NOMO-1 treated with DMSO at 0.1 percent for 48 hours (cell line): ENCODE data around the gene GNAT3.

Experiments used
- DNase-seq: peaks from one replicate; lab custom pipeline; 2025; ENCODE audit not compliant: unreplicated experiment; lab: John Stamatoyannopoulos, UW

Gene GNAT3

GRCh38 chr7:80505900-80506500, 5.9 kb downstream of the GNAT3 start:
- DNase-seq: no peak

DNA sequence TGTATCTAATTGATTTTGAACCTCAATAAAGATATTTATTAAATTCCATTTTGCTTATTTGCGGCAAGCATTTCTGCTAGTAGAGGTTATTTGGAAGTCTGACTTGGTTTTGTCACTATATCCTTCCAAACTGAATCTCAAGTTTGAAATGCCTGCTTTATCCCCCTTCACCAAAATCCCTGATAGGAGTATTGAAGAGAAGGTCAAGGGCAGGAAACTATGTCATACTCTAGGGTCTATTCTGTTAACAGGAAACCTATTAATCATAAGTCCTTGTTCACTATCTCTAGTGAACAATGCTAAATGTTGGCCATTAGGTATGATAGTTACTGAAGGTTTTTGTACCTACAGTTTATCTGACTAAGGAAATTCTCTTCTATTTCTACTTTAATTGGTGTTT, 11.5 kb downstream of the GNAT3 start:
- no peak for DNase-seq

GRCh38 chr7:80499350-80499953, 12.4 kb downstream of the GNAT3 start:
- DNase-seq: no peak

GRCh38 chr7:80498481-80499349, 13.1 kb downstream of the GNAT3 start:
- no peak for DNase-seq

DNA sequence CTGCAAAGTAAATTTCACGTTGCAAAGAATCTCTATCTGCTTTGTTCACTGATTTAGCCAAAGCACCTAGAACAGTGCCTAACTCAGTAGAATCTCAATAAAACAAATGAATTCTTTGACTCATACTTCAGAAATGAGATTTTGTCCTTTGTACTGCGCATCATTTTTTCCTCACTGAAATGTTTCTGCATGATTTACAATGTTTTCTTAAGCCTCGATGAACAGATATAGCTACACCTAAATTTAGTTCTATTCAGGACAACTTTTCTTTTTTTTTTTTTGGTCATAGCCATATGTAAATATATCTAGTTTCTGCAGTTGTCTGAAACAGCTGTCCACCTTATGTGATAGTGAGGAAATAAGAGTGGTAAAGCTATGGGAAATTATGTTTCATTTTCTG, 15.3 kb downstream of the GNAT3 start:
- no peak for DNase-seq

DNA sequence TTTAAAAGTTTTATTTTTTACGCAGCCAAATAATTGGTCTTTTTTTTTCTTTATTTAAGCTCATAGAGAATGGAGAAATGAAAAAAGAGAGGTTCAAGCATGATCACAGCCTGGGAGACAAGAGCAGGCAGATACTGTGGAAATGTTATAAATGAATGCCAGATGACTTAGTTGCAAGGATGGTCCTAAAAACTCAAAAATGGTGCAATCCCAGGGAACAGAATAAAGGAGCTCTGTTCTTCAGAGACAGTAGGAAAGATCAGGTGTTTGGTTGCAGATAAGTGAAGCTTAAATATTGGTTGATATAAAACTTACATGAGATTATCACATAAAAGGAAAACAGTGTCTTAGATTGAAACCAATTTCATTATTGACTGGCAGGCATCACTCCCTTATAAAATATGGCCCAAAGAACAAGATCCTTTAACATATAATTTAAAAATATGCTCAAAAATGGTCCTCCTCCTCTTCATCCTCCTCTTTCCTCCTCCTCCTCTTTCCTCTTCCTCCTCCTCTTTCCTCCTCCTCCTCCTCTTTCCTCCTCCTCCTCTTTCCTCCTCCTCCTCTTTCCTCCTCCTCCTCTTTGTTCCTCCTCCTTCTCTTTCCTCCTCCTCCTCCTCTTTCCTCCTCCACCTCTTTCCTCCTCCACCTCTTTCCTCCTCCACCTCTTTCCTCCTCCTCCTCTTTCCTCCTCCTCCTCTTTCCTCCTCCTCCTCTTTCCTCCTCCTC, 18.6 kb downstream of the GNAT3 start:
- DNase-seq: no peak

GRCh38 chr7:80491462-80491861, 20.4 kb downstream of the GNAT3 start:
- no peak for DNase-seq

GRCh38 chr7:80488851-80489370, 23.0 kb downstream of the GNAT3 start:
- no peak for DNase-seq

GRCh38 chr7:80488406-80488805, 23.5 kb downstream of the GNAT3 start:
- no peak for DNase-seq

DNA sequence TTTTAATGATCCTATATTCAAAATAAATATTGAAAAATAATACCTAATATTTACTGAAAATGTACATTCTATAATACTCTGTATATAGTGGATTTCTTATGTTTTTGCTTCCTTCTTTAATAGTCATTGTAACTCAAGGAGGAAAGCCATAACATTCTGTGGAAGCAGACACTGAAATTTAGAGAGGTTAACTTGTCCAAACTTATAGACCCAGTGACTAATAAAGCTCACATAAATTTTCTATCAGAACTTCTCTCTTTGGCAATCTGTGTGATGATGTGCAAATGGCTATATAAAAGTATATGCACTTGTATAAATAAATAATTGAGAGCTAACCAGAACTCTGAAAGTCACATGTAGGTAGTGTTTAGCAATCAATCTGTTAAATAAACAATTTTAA, 26.1 kb downstream of the GNAT3 start:
- no peak for DNase-seq

DNA sequence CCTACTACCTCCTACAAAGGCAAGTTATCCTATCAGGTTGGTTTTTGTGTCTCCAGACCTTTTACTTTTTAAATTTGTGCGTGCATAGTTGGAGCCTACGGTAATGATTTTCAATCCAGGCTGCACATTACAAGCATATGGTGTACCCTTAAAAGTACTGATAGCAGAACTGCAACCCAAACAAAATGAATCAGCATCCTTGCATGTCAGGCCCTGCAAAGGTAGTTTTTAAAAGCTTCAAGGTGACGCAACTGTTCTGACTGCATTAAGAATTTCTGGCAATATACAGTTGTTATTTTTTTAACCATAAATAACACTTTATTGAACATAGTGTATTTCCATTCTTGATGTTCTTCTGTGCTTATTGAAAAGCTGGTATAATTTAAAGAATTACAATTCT, 28.9 kb downstream of the GNAT3 start:
- no peak for DNase-seq

DNA sequence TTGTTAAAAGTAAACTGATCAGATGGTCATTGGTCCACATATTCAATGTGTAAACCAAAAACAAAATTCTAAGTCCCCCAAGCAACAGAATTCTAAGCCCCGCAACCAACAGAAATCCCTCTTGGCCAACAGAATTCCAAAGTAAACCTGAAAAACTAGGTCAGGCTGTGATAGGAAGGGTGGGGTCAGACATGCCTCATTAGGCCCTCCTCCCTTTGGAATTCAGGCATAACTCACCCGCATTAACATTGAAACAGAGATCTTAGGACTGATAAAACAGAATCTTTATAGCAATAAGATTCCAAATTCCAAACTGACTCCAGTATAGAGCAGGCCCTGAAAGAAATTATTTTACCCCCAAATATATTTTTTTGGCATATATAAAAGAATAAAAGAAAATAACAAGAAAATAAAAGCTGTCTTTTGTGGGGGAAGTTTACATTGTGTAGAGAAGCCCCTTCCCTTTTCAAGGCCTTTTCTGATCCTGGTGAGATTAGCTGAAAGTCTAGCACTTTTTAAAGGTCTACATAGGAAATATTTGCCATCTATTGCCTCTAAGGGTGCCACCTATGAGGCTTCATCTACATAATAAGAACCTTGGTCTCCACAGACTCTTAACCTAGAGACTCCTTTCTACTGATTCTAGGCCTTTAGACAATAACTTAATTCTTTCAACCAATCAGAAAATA, 30.5 kb downstream of the GNAT3 start:
- DNase-seq: no peak

DNA sequence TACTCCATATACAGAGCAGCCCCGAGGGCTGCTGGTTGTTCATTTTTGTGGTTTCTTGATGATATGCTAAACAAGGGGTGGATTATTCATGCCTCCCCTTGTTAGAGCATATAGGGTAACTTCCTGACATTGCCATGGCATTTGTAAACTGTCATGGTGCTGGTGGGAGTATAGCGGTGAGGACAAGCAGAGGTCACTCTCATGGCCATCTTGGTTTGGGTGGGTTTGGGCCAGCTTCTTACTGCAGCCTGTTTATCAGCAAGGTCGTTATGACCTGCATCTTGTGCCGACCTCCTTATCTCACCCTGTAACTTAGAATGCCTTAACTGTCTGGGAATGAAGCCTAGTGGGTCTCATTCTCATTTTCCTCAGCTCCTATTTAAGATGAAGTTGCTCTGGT, 31.3 kb downstream of the GNAT3 start:
- no peak for DNase-seq

GRCh38 chr7:80478683-80479082, 33.2 kb downstream of the GNAT3 start:
- DNase-seq: no peak

- DNase-seq: no peak
Observed at GRCh38 chr7:80476035-80476434, 35.8 kb downstream of the GNAT3 start.

- no peak for DNase-seq
Observed at GRCh38 chr7:80475383-80475782, 36.5 kb downstream of the GNAT3 start.

- DNase-seq: no peak
Observed at GRCh38 chr7:80473751-80474150, 38.1 kb downstream of the GNAT3 start.

GRCh38 chr7:80472491-80473200, 39.2 kb downstream of the GNAT3 start:
- DNase-seq: no peak

GRCh38 chr7:80468931-80469714, 42.7 kb downstream of the GNAT3 start:
- no peak for DNase-seq
